Naive thymus-derived CD4-positive, alpha-beta T cell (primary cell): Measurements from ENCODE around the gene KRT74. TPM values are rescaled to one million over a fixed set of nuclear protein-coding genes. Genes with fewer than 3 reads are reported as not detected.
"Not testable (repeated sequence)": the region's sequence is repeated elsewhere in the genome, so short reads cannot be mapped to it uniquely, and the experiment has no call there.

Experiments
- ATAC-seq: fragments of 150-1000 bp; cut with Tn5 transposase; 2 replicates; pipeline ENCODE4 v1.10.0; 2021; ENCODE audit warnings: mild to moderate bottlenecking, moderate library complexity
- CTCF ChIA-PET: fragments of 350-600 bp; sonication (Branson Sonifier 250); formaldehyde crosslinking; loops from one replicate; lab custom pipeline; 2021; ENCODE audit warnings: antibody characterized with exemption; lab: Charles Lee
- POLR2A ChIA-PET: fragments of 350-600 bp; sonication (Branson Sonifier 250); formaldehyde crosslinking; loops from one replicate; lab custom pipeline; 2021; ENCODE audit warnings: antibody characterized with exemption, inconsistent platforms; lab: Charles Lee
- DNase-seq, 9 donors: peaks; one replicate each; pipeline versions ENCODE4 v3.0.0 to v3.0.0-alpha.2; 2020 to 2022; ENCODE audit warnings: mixed read lengths in 1 of 9
- H3K27ac ChIP-seq: one replicate; pipeline ENCODE4 v1.7.0; 2013; ENCODE audit warnings: mild to moderate bottlenecking, low read depth, low read length, moderate library complexity
- H3K27me3 ChIP-seq, 2 donors: one replicate each; pipeline ENCODE4 v1.7.0; 2013; ENCODE audit warnings: low read length in 2 of 2, mild to moderate bottlenecking in 2 of 2, moderate library complexity in 2 of 2; ENCODE audit not compliant: control insufficient read depth in 2 of 2, insufficient read depth in 2 of 2
- H3K36me3 ChIP-seq, 3 experiments: 1 replicate in 2 of 3; 2 replicates in 1 of 3; pipeline ENCODE4 v1.7.0; 2013; ENCODE audit warnings: low read length in 3 of 3, mild to moderate bottlenecking in 3 of 3, moderate library complexity in 1 of 3; ENCODE audit not compliant: insufficient read depth in 3 of 3, control insufficient read depth in 2 of 3
- H3K4me1 ChIP-seq, 2 donors: one replicate each; pipeline ENCODE4 v1.7.0; 2013; ENCODE audit warnings: low read length in 2 of 2, mild to moderate bottlenecking in 2 of 2, moderate library complexity in 1 of 2; ENCODE audit not compliant: control insufficient read depth in 2 of 2, insufficient read depth in 2 of 2
- H3K4me3 ChIP-seq: 2 replicates; pipeline ENCODE4 v1.7.0; 2013; ENCODE audit warnings: mild to moderate bottlenecking, low read length
- H3K9me3 ChIP-seq, 3 experiments: 1 replicate in 2 of 3; 2 replicates in 1 of 3; pipeline ENCODE4 v1.7.0; 2013; ENCODE audit warnings: low read length in 3 of 3; ENCODE audit not compliant: control insufficient read depth in 2 of 3
- H3K27ac Mint-ChIP-seq, 9 donors: one replicate each; pipeline ENCODE4 v1.8.0; 2020 to 2022; ENCODE audit warnings: mixed read lengths in 9 of 9, mild to moderate bottlenecking in 8 of 9, moderate library complexity in 5 of 9, inconsistent platforms in 2 of 9
- H3K27me3 Mint-ChIP-seq, 5 donors: one replicate each; pipeline ENCODE4 v1.8.0; 2021 to 2022; ENCODE audit warnings: mixed read lengths in 5 of 5, mild to moderate bottlenecking in 1 of 5
- H3K36me3 Mint-ChIP-seq, 5 donors: one replicate each; pipeline ENCODE4 v1.8.0; 2020 to 2022; ENCODE audit warnings: mixed read lengths in 5 of 5, mild to moderate bottlenecking in 3 of 5, inconsistent platforms in 1 of 5
- H3K4me1 Mint-ChIP-seq, 7 donors: one replicate each; pipeline ENCODE4 v1.8.0; 2020 to 2022; ENCODE audit warnings: mixed read lengths in 7 of 7, mild to moderate bottlenecking in 3 of 7, inconsistent platforms in 1 of 7
- H3K4me3 Mint-ChIP-seq, 10 donors: one replicate each; pipeline ENCODE4 v1.8.0; 2020 to 2022; ENCODE audit warnings: mild to moderate bottlenecking in 10 of 10, mixed read lengths in 10 of 10, moderate library complexity in 6 of 10, inconsistent platforms in 2 of 10
- H3K9me3 Mint-ChIP-seq, 11 donors: one replicate each; pipeline ENCODE4 v1.8.0; 2020 to 2022; ENCODE audit warnings: mixed read lengths in 11 of 11, mild to moderate bottlenecking in 4 of 11, inconsistent platforms in 1 of 11, moderate library complexity in 1 of 11
- intact Hi-C, 2 donors: fragments of 100-400 bp; cut with micrococcal nuclease; formaldehyde crosslinking; loops; one replicate each; pipeline ENCODE4 v1.15.1; 2023
- polyA plus RNA-seq, 2 donors: library from polyadenylated mRNA; unstranded; fragments of 300-500 nt; fragmentation: Illumina TruSeq; gene quantifications; one replicate each; pipeline ENCODE4 v1.2.3, GENCODE V29; 2021
- total RNA-seq, 6 experiments: library from RNA in 5 of 6; stranded (reverse) in 5 of 6; gene quantifications; 1 replicate in 5 of 6; 2 replicates in 1 of 6; pipeline ENCODE4 v1.2.3 and lab custom pipeline; 2021 to 2026

KRT74 gene
- total and polyA plus RNA-seq, 7 experiments from 2014 or later: 0.12 to 1.2 (median 0.90) TPM; not detected in 3

DNA sequence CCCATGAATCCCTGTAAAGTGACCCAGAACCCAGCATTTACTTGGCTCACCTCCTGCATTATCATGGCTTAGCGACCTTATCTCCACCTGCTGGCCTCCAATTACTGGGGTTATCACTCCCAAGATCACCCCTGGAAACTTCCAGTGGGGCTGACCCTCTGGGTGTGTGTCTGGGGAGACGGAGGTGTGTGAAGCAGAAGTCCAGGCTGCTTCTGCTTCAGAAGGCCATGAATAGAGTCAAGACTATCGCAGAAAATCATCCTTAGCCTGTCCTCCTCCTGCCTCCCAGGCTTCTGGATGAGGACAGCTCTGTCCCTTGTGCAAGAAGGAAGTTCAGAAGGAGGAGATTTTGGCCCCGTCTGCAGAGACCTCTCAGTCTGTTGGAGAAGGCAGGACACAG is 28.0 kb upstream of the KRT74 start:
- H3K9me3 Mint-ChIP-seq: peaks cover 0 to 4% (median 0%) of the 10 kb centered on the region in 11 donors
- POLR2A ChIA-PET: interaction anchor here (2.1 kb wide), 1 partner anchor 13 kb away, joined by 5 read pairs; no protein-coding TSS in a partner anchor

GRCh38 chr12:52600941-52601481 is 27.4 kb upstream of the KRT74 start, which contains the start of gene KRT72:
KRT72 (minus strand) TSS chr12:52601463; CDS start chr12:52601452, 11 bp downstream.
- Histone ChIP-seq H3K27ac (no peak within 1 kb of the TSS), H3K4me3 (no peak within 1 kb of the TSS), H3K4me1 (peaks cover 0 to 40% of the 10 kb centered on the region in 2 donors), H3K9me3 (no peaks in the 10 kb centered on the region), H3K36me3 (no peaks in the 10 kb centered on the region), H3K27me3 (no peaks in the 10 kb centered on the region)
- H3K36me3 Mint-ChIP-seq: peaks cover 5 to 28% (median 12%) of the 10 kb centered on the region in 5 donors
- peak in 1 of 9 donors; percentile 12 for DNase-seq
- CTCF ChIA-PET: no interaction called here
- intact Hi-C loops: no loop called here
- H3K27ac Mint-ChIP-seq: peak within 1 kb of the TSS in 8 of 9 donors; percentile 37 to 97 (median 93)
- peak within 1 kb of the TSS in 6 of 10 donors; percentile 29 to 71 (median 64) for H3K4me3 Mint-ChIP-seq
- ATAC-seq: no peak
- peaks cover 0 to 32% (median 0%) of the 10 kb centered on the region in 5 donors for H3K27me3 Mint-ChIP-seq
- H3K4me1 Mint-ChIP-seq: peaks cover 18 to 72% (median 61%) of the 10 kb centered on the region in 7 donors
- peaks cover 0 to 4% (median 0%) of the 10 kb centered on the region in 11 donors for H3K9me3 Mint-ChIP-seq
- POLR2A ChIA-PET: interaction anchor here (2.1 to 2.3 kb wide), 2 partner anchors 9 to 12 kb away, joined by 5 to 10 read pairs; no protein-coding TSS in a partner anchor

More for the DNA sequence above, 28.0 kb upstream of the KRT74 start:
- Mint-ChIP-seq H3K4me3 (peak overlapping the region in 4 of 10 donors; percentile 56 to 71 (median 65)), H3K36me3 (peaks cover 5 to 28% (median 12%) of the 10 kb centered on the region in 5 donors), H3K27me3 (peaks cover 0 to 31% (median 0%) of the 10 kb centered on the region in 5 donors), H3K27ac (peak overlapping the region in 7 of 9 donors; percentile 24 to 97 (median 59)), H3K4me1 (peaks cover 20 to 79% (median 66%) of the 10 kb centered on the region in 7 donors)
- CTCF ChIA-PET: no interaction called here
- no peaks in the 10 kb centered on the region for H3K36me3 ChIP-seq
- H3K27me3 ChIP-seq: no peaks in the 10 kb centered on the region
- no peak overlapping the region for H3K4me3 ChIP-seq
- ATAC-seq (no peak), DNase-seq (peak in 1 of 9 donors; percentile 15)
- H3K9me3 ChIP-seq: no peaks in the 10 kb centered on the region
- intact Hi-C loops: no loop called here
- H3K27ac ChIP-seq: no peak overlapping the region
- H3K4me1 ChIP-seq: peaks cover 0 to 46% of the 10 kb centered on the region in 2 donors

- Histone ChIP-seq H3K9me3 (no peaks in the 10 kb centered on the region), H3K27ac (no peak overlapping the region), H3K27me3 (no peaks in the 10 kb centered on the region), H3K36me3 (no peaks in the 10 kb centered on the region), H3K4me1 (peaks cover 0 to 34% of the 10 kb centered on the region in 2 donors), H3K4me3 (no peak overlapping the region)
- Mint-ChIP-seq H3K27ac (peak overlapping the region in 4 of 9 donors; percentile 37 to 63 (median 52)), H3K27me3 (peaks cover 0 to 37% (median 0%) of the 10 kb centered on the region in 5 donors), H3K4me3 (no peak overlapping the region), H3K4me1 (peaks cover 14 to 67% (median 55%) of the 10 kb centered on the region in 7 donors), H3K9me3 (peaks cover 0 to 1% (median 0%) of the 10 kb centered on the region in 11 donors), H3K36me3 (peaks cover 5 to 29% (median 9%) of the 10 kb centered on the region in 5 donors)
- ChIA-PET CTCF (interaction anchor here (1.9 kb wide), 1 partner anchor 10 kb away, joined by 7 read pairs; no protein-coding TSS in a partner anchor), POLR2A (interaction anchor here (1.1 to 2.3 kb wide), 2 partner anchors 10 to 32 kb away, joined by 3 to 10 read pairs; no protein-coding TSS in a partner anchor)
- DNase-seq (no peak), ATAC-seq (no peak)
- intact Hi-C loops: no loop called here
Observed at GRCh38 chr12:52600475-52600874, 26.8 kb upstream of the KRT74 start.

- H3K4me1 Mint-ChIP-seq: peaks cover 11 to 63% (median 51%) of the 10 kb centered on the region in 7 donors
- POLR2A ChIA-PET: interaction anchor here (1.1 to 2.3 kb wide), 3 partner anchors 8 to 33 kb away, joined by 3 to 10 read pairs (median 6); no protein-coding TSS in a partner anchor
Observed at GRCh38 chr12:52600071-52600470, 26.4 kb upstream of the KRT74 start.

GRCh38 chr12:52598966-52599365 is 25.3 kb upstream of the KRT74 start:
- no peak overlapping the region for H3K4me3 Mint-ChIP-seq
- ChIA-PET POLR2A (interaction anchor here (1.0 to 2.3 kb wide), 3 partner anchors 9 to 11 kb away, joined by 3 to 10 read pairs (median 6); no protein-coding TSS in a partner anchor), CTCF (interaction anchor here (1.9 kb wide), 1 partner anchor 12 kb away, joined by 7 read pairs; no protein-coding TSS in a partner anchor)
- H3K4me1 ChIP-seq: peaks cover 0 to 21% of the 10 kb centered on the region in 2 donors
- no peaks in the 10 kb centered on the region for H3K9me3 ChIP-seq
- ATAC-seq: no peak
- peaks cover 0 to 1% (median 0%) of the 10 kb centered on the region in 11 donors for H3K9me3 Mint-ChIP-seq
- H3K36me3 Mint-ChIP-seq: peaks cover 0 to 34% (median 9%) of the 10 kb centered on the region in 5 donors
- no peak for DNase-seq
- H3K27ac Mint-ChIP-seq: peak overlapping the region in 3 of 9 donors; percentile 32 to 71 (median 67)
- no peak overlapping the region for H3K27ac ChIP-seq
- intact Hi-C loops: no loop called here
- H3K4me1 Mint-ChIP-seq: peaks cover 4 to 52% (median 40%) of the 10 kb centered on the region in 7 donors
- H3K27me3 Mint-ChIP-seq: peaks cover 0 to 43% (median 0%) of the 10 kb centered on the region in 5 donors
- H3K36me3 ChIP-seq: no peaks in the 10 kb centered on the region
- H3K4me3 ChIP-seq: no peak overlapping the region
- no peaks in the 10 kb centered on the region for H3K27me3 ChIP-seq

More at GRCh38 chr12:52600071-52600470, 26.4 kb upstream of the KRT74 start:
- H3K27me3 ChIP-seq: no peaks in the 10 kb centered on the region
- intact Hi-C loops: no loop called here
- no peaks in the 10 kb centered on the region for H3K9me3 ChIP-seq
- no peak for ATAC-seq
- Mint-ChIP-seq H3K9me3 (peaks cover 0 to 1% (median 0%) of the 10 kb centered on the region in 11 donors), H3K27me3 (peaks cover 0 to 39% (median 0%) of the 10 kb centered on the region in 5 donors), H3K27ac (peak overlapping the region in 6 of 9 donors; percentile 7 to 86 (median 41)), H3K36me3 (peaks cover 3 to 29% (median 9%) of the 10 kb centered on the region in 5 donors), H3K4me3 (no peak overlapping the region)
- H3K4me3 ChIP-seq: no peak overlapping the region
- H3K4me1 ChIP-seq: peaks cover 0 to 30% of the 10 kb centered on the region in 2 donors
- no peak overlapping the region for H3K27ac ChIP-seq
- no peaks in the 10 kb centered on the region for H3K36me3 ChIP-seq
- CTCF ChIA-PET: interaction anchor here (0.7 to 1.9 kb wide), 2 partner anchors 11 kb away, joined by 3 to 7 read pairs; no protein-coding TSS in a partner anchor
- no peak for DNase-seq

DNA sequence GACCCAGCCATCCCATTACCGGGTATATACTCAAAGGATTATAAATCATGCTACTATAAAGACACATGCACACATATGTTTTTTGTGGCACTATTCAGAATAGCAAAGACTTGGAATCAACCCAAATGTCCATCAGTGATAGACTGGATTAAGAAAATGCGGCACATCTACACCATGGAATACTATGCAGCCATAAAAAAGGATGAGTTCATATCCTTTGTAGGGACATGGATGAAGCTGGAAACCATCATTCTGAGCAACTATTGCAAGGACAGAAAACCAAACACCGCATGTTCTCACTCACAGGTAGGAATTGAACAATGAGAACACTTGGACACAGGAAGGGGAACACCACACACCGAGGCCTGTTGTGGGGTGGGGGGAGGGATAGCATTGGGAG is 20.6 kb upstream of the KRT74 start:
- peaks cover 0 to 35% (median 0%) of the 10 kb centered on the region in 5 donors for H3K27me3 Mint-ChIP-seq
- H3K36me3 Mint-ChIP-seq: peaks cover 0 to 50% (median 8%) of the 10 kb centered on the region in 5 donors
- H3K9me3 ChIP-seq, DNase-seq, H3K4me1 ChIP-seq, H3K27ac Mint-ChIP-seq, H3K4me3 ChIP-seq, H3K9me3 Mint-ChIP-seq, H3K27me3 ChIP-seq, H3K27ac ChIP-seq, H3K4me3 Mint-ChIP-seq, ATAC-seq, intact Hi-C loops, H3K36me3 ChIP-seq: not testable (repeated sequence)
- ChIA-PET POLR2A (interaction anchor here (1.1 to 5.3 kb wide), 5 partner anchors 8 to 97 kb away, joined by 4 to 27 read pairs (median 5); no protein-coding TSS in a partner anchor), CTCF (interaction anchor here (0.9 to 14.0 kb wide), 3 partner anchors 8 to 276 kb away, joined by 4 to 163 read pairs (median 7); no protein-coding TSS in a partner anchor)
- H3K4me1 Mint-ChIP-seq: peaks cover 2 to 47% (median 39%) of the 10 kb centered on the region in 7 donors
